HG03175 (cell line): ENCODE measurements around the gene RNF157.
A peak's percentile ranks its signal among the peaks of the same experiment; 100 is the strongest.

ENCODE experiments used
- ATAC-seq: cut with Tn5 transposase; IDR thresholded peaks from one replicate; pipeline ENCODE4 v1.9.1; 2021; ENCODE audit warnings: mild to moderate bottlenecking, moderate library complexity; ENCODE audit not compliant: unreplicated experiment

The RNF157 gene

GRCh38 chr17:76103274-76104139 lies 136.8 kb downstream of the RNF157 start, which contains the start of gene EXOC7:
Gene EXOC7, minus strand, starts transcription at chr17:76103787. Its CDS starts 95 bp downstream, at chr17:76103692.
- ATAC-seq = peak; percentile 79

- no peak for ATAC-seq
Measured at GRCh38 chr17:76102944-76103273, 137.4 kb downstream of the RNF157 start.

GRCh38 chr17:76097716-76098295 lies 142.5 kb downstream of the RNF157 start:
- ATAC-seq = no peak

GRCh38 chr17:76095943-76096342 lies 144.3 kb downstream of the RNF157 start:
- no peak for ATAC-seq

GRCh38 chr17:76094046-76094445 lies 146.2 kb downstream of the RNF157 start:
- ATAC-seq = no peak

GRCh38 chr17:76092526-76093413 lies 147.5 kb downstream of the RNF157 start:
- ATAC-seq = no peak
